Measurements from ENCODE around the gene IFNGR2.
"Not testable (repeated sequence)": the region's sequence is repeated elsewhere in the genome, so short reads cannot be mapped to it uniquely, and the experiment has no call there.

Gene IFNGR2, protein sequence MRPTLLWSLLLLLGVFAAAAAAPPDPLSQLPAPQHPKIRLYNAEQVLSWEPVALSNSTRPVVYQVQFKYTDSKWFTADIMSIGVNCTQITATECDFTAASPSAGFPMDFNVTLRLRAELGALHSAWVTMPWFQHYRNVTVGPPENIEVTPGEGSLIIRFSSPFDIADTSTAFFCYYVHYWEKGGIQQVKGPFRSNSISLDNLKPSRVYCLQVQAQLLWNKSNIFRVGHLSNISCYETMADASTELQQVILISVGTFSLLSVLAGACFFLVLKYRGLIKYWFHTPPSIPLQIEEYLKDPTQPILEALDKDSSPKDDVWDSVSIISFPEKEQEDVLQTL

DNA sequence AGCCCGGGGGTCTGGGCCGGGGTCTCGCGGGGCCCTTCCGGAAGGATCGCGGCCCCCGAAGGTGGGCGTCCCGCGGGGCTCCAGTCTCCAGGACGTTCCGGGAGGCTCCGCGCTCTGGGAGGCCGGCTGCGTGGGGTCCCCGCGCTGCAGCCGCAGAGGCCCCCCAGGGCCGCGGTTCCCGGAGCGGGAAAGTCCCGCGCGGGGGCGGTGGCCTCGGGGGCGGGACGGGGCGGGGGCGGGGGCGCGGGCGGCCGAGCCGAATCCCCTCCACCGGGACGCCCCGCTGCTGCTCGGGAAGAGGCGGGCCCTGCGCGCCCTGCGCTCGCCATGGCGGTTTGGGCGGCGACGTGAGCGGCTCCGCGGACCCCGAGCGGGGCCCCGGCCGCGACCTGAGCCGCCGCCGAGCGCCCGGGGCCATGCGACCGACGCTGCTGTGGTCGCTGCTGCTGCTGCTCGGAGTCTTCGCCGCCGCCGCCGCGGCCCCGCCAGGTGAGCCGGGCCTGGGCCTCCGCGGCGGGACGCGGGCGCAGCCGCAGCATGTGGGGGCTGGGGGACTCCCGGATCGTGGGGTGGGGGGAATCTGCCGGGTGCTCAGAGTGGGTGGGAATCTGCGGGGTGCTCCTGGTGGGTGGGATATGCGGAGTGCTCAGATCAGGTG, at the start of gene IFNGR2:
Gene IFNGR2, plus strand, starts transcription at position 286 of the 658 bp plus-strand sequence. Its CDS starts 131 bp downstream, at position 417.
- DNase-seq (ENCODE audit: low read depth): no peak

DNA sequence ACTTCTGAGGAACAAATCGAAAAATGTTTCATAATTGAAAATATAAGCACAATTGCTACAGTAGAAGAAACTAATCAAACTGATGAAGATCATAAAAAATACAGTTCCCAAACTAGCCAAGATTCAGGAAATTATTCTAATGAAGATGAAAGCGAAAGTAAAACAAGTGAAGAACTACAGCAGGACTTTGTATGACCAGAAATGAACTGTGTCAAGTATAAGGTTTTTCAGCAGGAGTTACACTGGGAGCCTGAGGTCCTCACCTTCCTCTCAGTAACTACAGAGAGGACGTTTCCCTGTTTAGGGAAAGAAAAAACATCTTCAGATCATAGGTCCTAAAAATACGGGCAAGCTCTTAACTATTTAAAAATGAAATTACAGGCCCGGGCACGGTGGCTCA, 47.9 kb upstream of the IFNGR2 start:
- DNase-seq (ENCODE audit: low read depth): no peak

DNA sequence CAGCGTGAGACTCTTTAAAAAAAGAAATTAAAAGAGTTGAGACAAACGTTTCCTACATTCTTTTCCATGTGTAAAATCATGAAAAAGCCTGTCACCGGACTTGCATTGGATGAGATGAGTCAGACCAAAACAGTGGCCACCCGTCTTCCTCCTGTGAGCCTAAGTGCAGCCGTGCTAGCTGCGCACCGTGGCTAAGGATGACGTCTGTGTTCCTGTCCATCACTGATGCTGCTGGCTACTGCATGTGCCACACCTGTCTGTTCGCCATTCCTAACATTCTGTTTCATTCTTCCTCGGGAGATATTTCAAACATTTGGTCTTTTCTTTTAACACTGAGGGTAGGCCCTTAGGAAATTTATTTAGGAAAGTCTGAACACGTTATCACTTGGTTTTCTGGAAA, 47.2 kb upstream of the IFNGR2 start:
- DNase-seq (ENCODE audit: low read depth): no peak

DNA sequence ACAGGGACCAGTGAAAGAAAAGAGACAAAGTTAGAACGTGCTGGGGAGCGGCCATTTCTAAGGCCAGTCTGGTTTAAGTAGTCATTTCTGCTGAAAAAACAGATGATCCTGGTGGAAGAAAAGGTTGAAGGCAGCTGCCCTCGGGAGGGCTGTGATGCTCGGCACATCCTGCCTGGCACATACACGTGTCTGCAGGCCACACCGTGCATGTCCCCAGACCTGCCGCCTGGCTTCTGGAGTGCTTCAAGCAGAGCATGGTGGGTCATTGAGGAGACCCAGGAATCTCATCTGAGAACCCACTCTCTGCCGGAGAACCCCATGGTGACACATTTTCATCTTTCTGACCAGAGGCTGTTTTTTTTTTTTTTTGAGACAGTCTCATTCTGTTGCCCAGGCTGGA, 46.0 kb upstream of the IFNGR2 start:
- no peak for DNase-seq (ENCODE audit: low read depth)

DNA sequence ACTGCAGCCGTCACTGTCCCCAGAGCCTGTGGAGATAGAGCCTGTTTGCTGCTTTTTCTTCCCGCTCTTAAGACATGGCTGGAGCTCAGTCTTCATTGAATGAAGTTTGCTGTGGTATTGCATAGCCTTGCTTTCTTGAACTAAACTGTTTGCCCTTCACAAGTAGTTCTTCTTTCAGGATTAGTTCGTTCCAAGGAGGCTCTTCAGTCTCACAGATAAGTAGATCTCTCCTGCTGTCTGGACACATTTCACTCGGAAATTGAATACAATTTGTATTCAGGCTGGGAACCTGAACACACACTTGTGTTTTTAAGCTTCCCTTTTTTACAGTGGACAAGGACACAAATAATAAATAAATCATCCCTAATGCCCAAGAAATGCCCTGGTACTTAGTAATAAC, 43.8 kb upstream of the IFNGR2 start:
- no peak for DNase-seq (ENCODE audit: low read depth)

DNA sequence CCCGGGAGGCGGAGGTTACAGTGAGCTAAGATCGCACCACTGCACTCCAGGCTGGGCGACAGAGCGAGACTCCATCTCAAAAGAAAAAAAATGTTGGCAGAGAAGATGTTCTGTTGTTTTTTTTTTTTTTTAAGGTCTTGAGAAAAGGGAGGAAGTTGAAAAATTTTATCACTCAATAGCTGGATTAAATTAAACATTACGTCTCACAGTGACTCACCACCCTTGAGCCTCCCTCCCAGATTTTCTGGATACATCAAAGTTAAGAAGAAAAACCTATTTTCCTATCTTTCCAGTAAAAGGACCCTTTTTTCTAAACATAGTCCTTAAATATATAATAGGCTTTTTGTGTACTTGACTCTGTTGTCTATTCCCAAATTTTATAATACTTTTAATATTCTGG, 42.9 kb upstream of the IFNGR2 start:
- peak; percentile 38 for DNase-seq (ENCODE audit: low read depth)

DNA sequence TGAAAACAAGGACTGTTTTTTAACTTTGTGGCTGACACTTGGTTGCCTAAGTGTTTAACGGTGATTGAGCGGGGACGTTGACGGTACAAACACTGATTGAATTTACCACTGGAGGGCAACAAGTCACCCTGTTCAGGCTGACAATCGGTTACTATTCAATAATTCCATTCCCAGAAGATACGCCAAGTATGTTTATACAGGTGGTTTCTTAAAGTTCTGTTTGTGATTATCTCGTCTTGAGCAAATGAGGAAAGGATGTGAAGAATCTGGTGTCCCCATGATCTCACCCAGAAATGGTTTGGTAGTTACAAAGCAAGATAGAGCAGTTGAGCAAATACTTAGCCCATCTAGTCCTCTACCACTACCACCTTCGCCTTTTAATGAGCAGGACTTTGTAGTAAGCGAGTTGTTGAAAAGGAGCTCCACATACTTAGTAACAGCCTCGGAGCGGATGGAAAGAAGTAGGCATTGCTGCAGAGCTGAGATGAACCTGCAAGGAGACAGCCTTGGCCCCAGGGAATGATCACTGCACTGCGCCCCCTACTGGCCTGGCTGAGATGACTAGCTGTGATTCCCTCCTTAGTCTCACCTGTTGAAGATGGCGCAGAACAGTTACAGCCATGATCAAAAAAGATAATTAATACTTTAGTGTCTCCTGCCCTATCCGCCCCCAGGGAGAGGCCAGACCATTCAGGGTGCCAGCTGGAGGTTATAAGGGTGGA, 42.2 kb upstream of the IFNGR2 start:
- DNase-seq (ENCODE audit: low read depth): peak; percentile 31

DNA sequence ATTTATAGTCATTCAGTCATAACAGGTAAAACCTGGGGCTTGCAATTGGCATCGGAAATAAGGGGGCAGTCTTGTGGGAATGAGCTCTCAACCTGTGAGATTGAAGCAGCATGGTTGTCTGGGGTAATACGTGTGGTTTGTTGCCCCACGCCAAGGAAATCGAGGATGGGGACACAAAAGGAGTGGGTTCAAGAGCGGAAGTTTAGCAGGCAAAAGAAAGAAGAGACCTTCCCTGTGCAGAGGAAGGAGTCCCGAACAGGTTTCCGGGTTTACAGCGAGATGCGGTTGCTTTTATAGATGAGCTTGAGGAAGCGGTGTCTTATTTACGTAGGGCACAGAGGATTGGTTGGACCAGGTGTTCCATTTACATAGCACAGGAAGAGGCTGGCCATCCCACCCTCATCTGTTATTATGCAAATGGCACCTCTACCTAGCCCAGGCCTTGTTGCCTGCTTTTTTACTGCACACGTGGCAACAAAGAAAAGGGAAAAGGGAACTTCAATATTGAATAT, 41.1 kb upstream of the IFNGR2 start:
- DNase-seq (ENCODE audit: low read depth): no peak

DNA sequence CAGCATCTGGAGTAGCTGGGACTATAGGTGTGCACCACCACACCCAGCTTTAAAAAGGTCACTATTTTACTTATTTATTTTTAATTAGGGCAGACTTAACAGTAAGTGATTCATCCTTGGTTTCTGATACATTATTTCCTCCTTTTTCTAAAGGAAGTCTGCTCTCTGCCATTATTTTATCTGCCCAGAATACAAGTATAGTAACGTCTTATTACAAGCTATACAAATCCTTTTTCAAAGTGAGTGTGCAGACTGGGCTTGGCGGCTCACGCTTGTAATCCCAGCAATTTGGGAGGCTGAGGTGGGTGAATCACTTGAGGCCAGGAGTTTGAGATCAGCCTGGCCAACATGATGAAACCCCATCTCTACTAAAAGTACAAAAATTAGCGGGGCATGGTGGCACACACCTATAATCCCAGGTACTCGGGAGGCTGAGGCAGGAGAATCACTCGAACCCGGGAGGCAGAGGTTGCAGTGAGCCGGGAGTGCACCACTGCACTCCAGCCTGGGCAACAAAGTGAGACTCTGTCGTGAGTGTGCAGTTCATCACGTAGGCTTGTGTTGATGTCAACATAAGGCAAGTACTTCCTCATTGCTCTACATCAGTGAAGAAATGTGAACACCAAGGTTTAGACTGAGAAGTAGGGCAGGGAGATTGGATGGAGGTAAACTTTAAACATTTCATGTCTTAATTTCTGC, 39.2 kb upstream of the IFNGR2 start:
- DNase-seq (ENCODE audit: low read depth): not testable (repeated sequence)

DNA sequence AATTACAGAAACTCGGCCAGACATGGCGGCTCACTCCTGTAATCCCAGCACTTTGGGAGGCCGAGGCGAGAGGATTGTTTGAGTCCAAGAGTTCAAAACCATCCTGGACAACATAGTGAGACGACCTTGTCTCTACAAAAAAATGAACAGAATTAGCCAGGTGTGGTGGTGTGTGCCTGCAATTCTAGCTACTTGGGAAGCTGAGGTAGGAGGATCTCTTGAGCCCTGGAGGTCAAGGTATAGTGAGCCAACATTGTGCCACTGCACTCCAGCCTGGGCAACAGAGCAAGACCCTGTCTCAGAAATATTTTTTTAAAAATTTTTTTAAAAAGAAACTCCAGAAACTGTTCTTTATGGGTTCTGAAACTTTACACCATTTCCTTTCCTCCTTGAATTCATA, 38.4 kb upstream of the IFNGR2 start:
- DNase-seq (ENCODE audit: low read depth): no peak

DNA sequence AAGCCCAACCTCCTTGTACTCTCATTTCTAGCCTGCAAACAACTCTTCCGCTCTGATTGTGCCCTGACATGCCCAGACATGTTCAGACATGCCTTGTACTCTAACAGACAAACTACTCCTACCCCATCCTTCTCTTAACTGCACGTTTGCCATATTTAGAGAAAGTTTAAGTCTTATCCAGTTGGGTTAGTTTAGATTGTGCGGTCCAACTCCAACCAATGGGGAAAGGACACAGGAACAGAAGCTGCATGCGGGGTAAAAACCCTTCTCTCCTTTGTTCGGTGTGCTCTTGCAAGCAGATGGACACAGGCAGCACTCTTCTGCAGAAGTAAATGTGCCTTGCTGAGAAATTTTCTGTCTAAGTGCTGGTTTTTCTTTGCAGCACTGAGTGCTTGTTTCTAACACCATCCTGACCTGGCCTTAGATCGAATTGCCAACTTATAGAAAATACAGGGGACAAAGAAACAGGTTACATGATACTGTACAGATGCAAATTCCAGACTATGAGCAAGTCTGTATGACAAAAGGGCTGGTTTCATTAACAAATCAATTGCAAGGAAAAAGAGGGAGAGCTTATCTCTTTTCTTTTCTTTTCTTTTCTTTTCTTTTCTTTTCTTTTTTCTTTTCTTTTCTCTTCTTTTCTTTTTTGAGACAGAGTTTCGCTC, 35.8 kb upstream of the IFNGR2 start:
- no peak for DNase-seq (ENCODE audit: low read depth)

DNA sequence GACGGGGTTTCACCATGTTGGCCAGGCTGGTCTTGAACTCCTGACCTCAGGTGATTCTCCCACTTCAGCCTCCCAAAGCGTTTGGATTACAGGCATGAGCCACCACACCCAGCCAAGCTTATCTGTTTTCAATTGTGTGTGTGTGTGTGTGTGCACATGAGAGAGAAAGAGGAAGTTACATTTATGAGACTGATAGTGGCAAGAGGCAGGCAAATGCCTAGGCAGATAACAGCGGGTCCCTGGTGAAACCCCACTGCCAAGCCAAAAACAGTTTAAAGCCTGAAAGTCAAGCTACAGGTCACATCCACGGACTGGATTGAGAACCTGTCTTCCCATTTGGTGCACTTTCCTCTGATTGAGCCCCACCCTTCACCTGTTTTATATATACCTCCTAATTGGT, 35.1 kb upstream of the IFNGR2 start:
- DNase-seq (ENCODE audit: low read depth): no peak

DNA sequence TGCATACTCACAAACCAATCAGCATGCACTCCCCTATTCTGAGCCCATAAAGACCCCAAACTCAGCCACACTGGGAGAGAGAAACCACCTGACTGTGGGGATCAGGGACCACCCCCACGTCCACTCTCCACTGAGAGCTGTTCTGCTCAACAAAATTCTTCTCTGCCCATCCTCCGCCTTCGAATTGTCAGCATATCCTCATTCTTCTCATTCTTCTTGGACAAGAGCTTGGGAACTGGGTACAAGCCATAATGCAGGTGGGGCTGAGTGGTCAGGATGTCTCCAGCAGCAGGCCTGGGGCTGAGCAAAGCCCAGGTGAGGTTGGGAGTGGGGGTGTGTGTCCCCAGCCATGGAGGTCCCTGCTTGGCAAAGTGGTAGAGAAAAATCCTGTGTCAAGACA, 34.6 kb upstream of the IFNGR2 start:
- no peak for DNase-seq (ENCODE audit: low read depth)

DNA sequence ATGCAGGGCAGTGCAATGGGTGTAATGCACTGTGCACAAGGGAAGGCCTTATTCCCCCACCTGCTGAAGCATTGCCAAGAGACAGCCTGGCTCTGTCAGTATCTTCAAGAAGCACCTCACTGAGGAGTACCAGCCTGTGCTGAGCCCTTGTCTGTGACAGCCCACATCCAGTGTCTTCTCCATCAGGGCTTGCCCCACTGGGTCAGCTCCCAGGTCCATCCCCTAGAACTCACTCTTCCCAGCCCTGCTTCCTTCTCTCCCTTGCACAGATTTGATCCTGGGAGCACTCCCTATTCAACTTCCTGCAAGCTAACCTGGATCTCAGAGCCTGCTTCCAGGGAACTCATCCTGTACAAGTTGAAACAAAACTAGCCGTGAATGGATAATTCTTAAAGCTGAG, 33.6 kb upstream of the IFNGR2 start:
- no peak for DNase-seq (ENCODE audit: low read depth)

DNA sequence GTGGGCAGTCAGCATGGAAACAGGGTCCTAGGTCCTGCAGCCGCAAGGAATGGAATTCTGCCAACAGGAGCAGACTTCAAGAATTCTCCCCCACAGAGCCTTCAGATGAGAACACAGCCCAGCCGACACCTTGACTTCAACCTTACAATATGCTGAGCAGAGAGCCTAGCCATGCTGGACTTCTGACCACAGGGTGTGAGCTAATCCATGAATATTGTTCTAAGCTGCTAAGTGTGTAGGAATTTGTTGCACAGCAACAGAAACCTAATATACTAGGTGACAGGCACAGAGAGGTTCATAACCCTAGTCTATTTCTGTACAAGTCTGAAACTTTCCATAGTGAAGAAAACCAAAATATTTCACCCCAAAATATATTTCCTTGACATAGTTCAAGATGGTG, 32.9 kb upstream of the IFNGR2 start:
- no peak for DNase-seq (ENCODE audit: low read depth)

DNA sequence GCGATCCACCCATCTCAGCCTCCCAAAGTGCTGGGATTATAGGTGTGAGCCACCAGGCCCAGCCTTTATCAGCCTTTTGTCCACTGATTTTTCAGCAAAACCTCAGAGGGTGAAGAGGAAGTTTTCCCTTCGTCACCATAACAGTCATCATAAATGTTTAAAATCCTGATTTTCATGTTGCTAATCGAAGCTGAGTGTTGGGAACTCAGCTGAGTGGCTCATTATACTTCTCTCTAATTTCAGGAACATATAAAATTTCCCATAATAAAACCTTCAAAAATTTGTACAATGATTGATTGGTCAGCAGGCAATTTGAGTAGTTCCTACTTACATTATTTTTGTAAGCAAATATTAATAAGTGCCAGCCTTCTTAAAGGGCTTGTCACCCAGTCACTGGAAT, 31.8 kb upstream of the IFNGR2 start:
- no peak for DNase-seq (ENCODE audit: low read depth)

DNA sequence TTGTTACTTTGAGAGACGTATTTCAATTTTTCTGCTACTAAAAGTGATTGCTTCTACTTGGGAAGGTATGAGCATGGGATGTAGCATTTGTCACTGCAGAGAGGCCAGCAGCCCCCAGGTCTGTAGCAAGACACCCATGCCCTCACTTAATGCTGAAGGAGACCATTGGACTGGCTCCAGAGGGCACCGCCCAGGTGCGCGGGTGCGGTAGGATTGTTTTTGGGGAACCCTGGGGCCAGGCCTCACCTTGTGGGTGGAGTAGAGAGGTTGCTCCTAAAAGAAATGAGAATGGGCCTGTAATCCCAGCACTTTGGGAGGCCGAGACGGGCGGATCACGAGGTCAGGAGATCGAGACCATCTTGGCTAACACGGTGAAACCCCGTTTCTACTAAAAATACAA, 30.6 kb upstream of the IFNGR2 start:
- DNase-seq (ENCODE audit: low read depth): no peak

DNA sequence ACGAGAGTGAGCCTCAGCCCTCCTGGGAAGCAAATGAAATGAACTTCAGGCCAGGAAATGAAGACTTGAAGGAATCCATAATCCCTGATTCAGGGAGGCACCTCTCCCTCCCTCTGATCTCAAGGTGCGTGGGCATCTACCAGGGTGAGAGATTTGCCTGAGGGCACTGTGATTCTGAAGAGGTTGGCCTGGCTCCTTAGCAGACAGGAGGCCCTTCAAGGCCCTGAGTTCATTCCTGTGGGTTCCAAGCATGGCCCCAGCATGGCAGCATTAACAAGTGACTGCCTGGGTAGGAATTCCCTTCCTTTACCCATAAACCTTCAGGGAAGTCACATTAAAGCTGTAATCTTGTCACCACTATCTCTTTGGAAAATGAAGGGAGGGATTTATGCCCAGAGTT, 29.8 kb upstream of the IFNGR2 start:
- DNase-seq (ENCODE audit: low read depth): no peak

DNA sequence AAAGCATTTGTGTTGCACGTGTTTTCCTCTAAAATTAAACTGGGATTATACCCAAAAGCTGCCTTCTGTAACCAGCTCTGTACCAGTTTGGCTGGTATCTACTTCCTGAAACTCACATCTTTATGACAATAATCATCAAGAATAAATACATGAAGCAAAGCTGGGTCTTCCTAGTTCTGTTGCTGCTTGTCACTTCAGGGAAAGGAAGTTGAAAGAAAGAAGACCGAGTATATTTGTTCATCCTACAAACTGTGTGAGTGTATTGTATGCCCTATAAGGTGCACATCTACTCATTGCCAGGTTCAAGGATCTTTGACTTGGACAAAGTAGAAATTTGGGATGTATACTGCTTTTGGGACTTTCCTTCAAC, 29.1 kb upstream of the IFNGR2 start:
- DNase-seq (ENCODE audit: low read depth): no peak

DNA sequence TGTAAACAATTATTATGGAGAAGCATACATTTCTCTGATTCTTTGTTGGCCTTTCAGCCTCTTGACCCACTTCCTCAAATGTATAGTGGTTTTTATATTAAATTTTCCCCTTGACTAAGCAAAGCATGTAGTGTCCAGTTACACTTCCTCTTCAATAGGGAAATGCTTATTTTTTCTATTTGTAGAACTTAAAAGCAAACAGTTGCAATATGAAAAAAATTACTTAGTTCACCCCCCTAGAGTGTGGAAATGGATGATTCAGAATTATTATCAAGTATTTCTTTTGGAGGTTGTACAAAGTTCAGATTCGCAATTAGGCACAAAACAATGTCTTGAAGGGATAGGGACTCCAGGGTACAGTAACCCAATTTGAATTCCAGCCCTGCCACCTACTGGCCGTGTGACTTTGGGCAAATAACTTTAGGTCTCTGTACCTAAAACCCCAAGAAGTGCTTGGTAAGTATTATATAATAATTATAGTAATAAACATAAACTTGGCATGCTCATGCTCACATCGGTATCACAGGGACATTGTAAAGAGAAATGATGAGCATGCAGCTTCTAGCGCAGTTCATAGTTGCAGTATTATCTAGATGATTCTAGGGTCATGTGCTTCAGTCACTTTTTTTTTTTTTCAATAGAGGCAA, 28.6 kb upstream of the IFNGR2 start:
- peak; percentile 47 for DNase-seq (ENCODE audit: low read depth)

DNA sequence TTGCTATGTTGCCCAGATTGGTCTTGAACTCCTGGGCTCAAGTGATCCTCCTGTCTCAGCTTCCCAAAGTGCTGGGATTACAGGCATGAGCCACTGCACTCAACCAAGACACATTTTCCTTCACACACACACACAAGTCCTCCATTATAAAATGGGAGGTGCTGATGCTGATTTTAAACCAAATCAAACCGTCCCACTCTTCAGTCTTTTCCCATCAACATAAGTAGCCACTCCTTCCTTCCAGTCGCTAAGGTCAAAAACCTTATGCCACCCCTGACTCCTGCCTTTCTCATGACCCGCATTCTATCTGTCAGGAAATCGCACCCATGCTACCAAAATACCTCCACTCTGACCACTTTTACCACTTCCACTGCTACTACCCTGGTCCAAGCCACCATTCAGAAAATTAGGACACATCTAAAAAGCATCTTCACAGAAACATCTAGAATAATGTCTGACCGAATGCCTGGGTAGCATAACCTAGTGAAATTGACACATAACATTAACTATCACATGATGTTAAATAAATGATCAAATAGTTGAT, 28.0 kb upstream of the IFNGR2 start:
- DNase-seq (ENCODE audit: low read depth): no peak

Measured in stromal cell of bone marrow (primary cell).